Measurements from ENCODE around the gene PPP4R1.
A peak's percentile ranks its signal among the peaks of the same experiment; 100 is the strongest.

Gene PPP4R1

GRCh38 chr18:9586814-9587213, 27.5 kb downstream of the PPP4R1 start:
- TF ChIP-seq ZFX (IDR thresholded peaks at IDR 0.05) = no peak
- TF ChIP-seq CTCF (conservative IDR thresholded peaks at IDR 0.05) = no peak
- no peak overlapping the region for H3K27ac ChIP-seq

GRCh38 chr18:9581667-9582066, 32.7 kb downstream of the PPP4R1 start:
- TF ChIP-seq ZFX (IDR thresholded peaks at IDR 0.05) = no peak
- no peak for TF ChIP-seq CTCF (conservative IDR thresholded peaks at IDR 0.05)
- no peak overlapping the region for H3K27ac ChIP-seq

DNA sequence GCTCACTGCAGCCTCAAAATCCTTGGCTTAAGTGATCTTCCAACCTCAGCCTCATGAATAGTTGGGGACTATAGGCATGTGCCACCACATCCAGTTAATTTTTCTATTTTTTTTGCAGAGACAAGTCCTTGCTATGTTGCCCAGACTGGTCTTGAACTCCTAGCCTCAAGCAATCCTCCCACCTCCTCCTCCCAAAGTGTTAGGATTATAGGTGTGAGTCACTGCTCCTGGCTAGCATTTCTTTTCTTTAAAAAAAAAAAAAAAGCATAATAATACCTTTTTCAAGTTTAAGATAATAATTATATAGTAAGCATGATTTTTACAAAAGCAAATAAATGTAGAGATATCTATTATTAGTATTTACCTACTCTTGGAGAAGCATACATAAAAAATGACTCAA, 36.1 kb downstream of the PPP4R1 start:
- TF ChIP-seq ZFX (IDR thresholded peaks at IDR 0.05) (no peak), CTCF (conservative IDR thresholded peaks at IDR 0.05) (no peak)
- H3K27ac ChIP-seq = no peak overlapping the region

GRCh38 chr18:9577361-9577760, 37.0 kb downstream of the PPP4R1 start:
- TF ChIP-seq ZFX (IDR thresholded peaks at IDR 0.05) (no peak), CTCF (conservative IDR thresholded peaks at IDR 0.05) (no peak)

GRCh38 chr18:9575558-9575957, 38.8 kb downstream of the PPP4R1 start:
- H3K27ac ChIP-seq = no peak overlapping the region

More at GRCh38 chr18:9577361-9577760, 37.0 kb downstream of the PPP4R1 start:
- no peak overlapping the region for H3K27ac ChIP-seq

GRCh38 chr18:9574473-9575115, 39.8 kb downstream of the PPP4R1 start:
- H3K27ac ChIP-seq = no peak overlapping the region
- TF ChIP-seq ZFX (IDR thresholded peaks at IDR 0.05) = no peak
- no peak for TF ChIP-seq CTCF (conservative IDR thresholded peaks at IDR 0.05)

More at GRCh38 chr18:9575558-9575957, 38.8 kb downstream of the PPP4R1 start:
- TF ChIP-seq CTCF (conservative IDR thresholded peaks at IDR 0.05) (peak; percentile 97), ZFX (IDR thresholded peaks at IDR 0.05) (no peak)

DNA sequence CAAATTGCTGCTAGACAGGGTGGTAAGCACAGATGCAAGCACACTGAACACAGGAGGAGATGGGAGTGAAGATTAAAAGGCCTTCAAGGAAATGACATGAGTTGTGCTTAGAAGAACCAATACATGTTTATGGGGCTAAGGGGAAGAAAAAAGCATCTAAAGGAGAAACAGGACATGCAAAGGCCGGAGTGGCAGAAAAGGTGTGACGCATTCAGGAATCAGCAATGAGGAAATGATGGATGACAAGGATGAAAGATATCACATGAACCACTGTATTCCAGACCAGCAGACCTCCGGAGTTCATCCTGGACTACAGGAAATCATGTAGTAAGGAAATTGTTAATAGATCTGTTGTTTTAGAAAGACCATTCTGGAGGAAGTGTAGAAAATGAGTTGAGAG, 42.8 kb downstream of the PPP4R1 start:
- H3K27ac ChIP-seq = no peak overlapping the region
- TF ChIP-seq CTCF (conservative IDR thresholded peaks at IDR 0.05) = no peak
- no peak for TF ChIP-seq ZFX (IDR thresholded peaks at IDR 0.05)
